AG09319 (cell line): Measurements from ENCODE around the gene PSMG1.

Source experiments
- DNase-seq: peaks from one replicate; pipeline ENCODE4 v3.0.0-alpha.2; 2010; ENCODE audit warnings: low read depth; ENCODE audit errors: extremely low read depth
- TF ChIP-seq, protein P1 (sequence below): IDR thresholded peaks from 2 replicates; pipeline ENCODE4 v1.5.1; 2011; ENCODE audit warnings: low read depth, mild to moderate bottlenecking, inconsistent platforms, low read length, moderate library complexity

The PSMG1 gene

DNA sequence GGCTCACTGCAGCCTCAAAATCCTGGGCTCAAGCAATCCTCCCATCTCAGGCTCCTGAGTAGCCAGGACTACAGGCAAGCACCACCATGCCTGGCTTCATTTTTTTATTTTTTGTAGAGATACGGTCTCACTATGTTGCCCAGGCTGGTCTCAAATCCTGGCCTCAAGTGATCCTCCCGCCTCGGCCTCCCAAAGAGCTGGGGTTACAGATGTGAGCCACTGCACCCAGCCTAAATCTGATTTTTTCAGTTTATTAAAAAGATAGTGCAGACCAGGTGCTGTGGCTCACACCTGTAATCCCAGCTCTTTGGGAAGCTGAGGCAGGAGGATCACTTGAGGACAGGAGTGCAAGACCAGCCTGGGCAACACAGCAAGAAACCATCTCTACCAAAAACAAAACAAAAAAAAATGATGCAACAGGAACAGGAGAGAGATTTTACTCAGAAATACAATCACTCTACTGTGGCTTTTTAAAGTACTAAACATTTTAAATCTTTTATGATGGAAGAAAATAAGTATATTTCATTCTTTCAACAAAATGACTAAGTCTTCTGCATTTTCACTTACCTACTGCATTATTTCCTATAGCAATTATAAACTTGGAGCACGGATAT, 1.9 kb downstream of the PSMG1 start:
- TF ChIP-seq, protein P1, sequence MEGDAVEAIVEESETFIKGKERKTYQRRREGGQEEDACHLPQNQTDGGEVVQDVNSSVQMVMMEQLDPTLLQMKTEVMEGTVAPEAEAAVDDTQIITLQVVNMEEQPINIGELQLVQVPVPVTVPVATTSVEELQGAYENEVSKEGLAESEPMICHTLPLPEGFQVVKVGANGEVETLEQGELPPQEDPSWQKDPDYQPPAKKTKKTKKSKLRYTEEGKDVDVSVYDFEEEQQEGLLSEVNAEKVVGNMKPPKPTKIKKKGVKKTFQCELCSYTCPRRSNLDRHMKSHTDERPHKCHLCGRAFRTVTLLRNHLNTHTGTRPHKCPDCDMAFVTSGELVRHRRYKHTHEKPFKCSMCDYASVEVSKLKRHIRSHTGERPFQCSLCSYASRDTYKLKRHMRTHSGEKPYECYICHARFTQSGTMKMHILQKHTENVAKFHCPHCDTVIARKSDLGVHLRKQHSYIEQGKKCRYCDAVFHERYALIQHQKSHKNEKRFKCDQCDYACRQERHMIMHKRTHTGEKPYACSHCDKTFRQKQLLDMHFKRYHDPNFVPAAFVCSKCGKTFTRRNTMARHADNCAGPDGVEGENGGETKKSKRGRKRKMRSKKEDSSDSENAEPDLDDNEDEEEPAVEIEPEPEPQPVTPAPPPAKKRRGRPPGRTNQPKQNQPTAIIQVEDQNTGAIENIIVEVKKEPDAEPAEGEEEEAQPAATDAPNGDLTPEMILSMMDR = no peak
- no peak for DNase-seq

GRCh38 chr21:39180429-39181019, 2.7 kb downstream of the PSMG1 start:
- no peak for DNase-seq
- TF ChIP-seq, protein P1 = no peak; the same call in 1 of the 2 replicates

- TF ChIP-seq, protein P1 = no peak
- DNase-seq = no peak
Measured at GRCh38 chr21:39178421-39178820, 4.8 kb downstream of the PSMG1 start.

GRCh38 chr21:39176271-39176709, 7.0 kb downstream of the PSMG1 start:
- TF ChIP-seq, protein P1 = no peak
- DNase-seq = no peak

- DNase-seq = no peak
Measured at GRCh38 chr21:39175665-39176064, 7.6 kb downstream of the PSMG1 start.

GRCh38 chr21:39175154-39175553, 8.1 kb downstream of the PSMG1 start:
- TF ChIP-seq, protein P1 = peak; percentile 37
- no peak for DNase-seq

More at GRCh38 chr21:39175665-39176064, 7.6 kb downstream of the PSMG1 start:
- TF ChIP-seq, protein P1 = no peak
